ENCODE results near the gene CMTM2. TPM values are rescaled to one million over a fixed set of nuclear protein-coding genes. Genes with fewer than 3 reads are reported as not detected.
"Not testable (repeated sequence)": the region's sequence is repeated elsewhere in the genome, so short reads cannot be mapped to it uniquely, and the experiment has no call there.

The CMTM2 gene
- total and polyA plus RNA-seq, 9 of the 15 experiments (the other 6 are each of a cell fraction or from before 2014, with no cell fraction given) = not detected

DNA sequence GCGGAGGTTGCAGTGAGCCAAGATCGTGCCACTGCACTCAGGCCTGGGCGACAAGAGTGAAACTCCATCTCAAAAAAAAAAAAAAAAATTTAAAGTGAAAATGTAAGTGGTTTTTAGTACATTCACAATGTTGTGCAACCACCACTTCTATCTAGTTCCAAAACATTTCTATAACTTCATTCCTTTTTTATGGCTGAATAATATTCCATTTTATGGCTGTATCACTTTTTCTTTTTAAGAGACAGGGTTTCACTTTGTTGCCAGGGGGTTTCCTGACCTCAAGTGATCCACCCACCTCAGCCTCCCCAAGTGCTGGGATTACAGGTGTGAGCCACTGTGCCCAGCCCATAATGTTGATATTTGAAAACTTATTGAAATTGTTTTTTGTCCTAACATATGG is 13.6 kb downstream of the CMTM2 start (continued):
- TF ChIP-seq, protein P1, sequence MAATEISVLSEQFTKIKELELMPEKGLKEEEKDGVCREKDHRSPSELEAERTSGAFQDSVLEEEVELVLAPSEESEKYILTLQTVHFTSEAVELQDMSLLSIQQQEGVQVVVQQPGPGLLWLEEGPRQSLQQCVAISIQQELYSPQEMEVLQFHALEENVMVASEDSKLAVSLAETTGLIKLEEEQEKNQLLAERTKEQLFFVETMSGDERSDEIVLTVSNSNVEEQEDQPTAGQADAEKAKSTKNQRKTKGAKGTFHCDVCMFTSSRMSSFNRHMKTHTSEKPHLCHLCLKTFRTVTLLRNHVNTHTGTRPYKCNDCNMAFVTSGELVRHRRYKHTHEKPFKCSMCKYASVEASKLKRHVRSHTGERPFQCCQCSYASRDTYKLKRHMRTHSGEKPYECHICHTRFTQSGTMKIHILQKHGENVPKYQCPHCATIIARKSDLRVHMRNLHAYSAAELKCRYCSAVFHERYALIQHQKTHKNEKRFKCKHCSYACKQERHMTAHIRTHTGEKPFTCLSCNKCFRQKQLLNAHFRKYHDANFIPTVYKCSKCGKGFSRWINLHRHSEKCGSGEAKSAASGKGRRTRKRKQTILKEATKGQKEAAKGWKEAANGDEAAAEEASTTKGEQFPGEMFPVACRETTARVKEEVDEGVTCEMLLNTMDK (IDR thresholded peaks at IDR 0.05; ENCODE audit: borderline replicate concordance, insufficient read depth, low read depth, low read length, poor library complexity, severe bottlenecking) = no peak
- TF ChIP-seq BMI1 (IDR thresholded peaks at IDR 0.05; ENCODE audit: low read length) = no peak

DNA sequence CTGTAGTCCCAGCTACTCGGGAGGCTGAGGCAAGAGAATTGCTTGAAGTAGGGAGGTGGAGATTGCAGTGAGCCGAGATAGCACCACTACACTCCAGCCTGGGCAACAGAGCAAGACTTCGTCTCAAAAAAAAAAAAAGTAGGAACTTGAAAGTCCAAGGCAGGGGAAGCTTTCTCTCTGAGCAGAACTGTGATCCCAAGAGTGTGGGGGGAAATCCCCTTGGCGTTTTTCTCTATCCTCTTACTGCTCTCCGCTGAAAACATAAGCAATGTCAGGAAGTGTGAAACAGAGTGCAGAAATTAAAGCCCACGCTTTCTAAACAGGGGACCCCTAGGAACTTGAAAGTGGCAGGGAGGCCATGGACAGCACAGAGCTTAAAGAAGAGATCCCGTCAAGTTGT is 15.5 kb downstream of the CMTM2 start:
- ATAC-seq (no peak), FAIRE-seq (no peak), DNase-seq (ENCODE audit: extremely low read depth in 1 of 4, low spot score in 3 of 4) (no peak)
- no peak overlapping the region for H3K4me3 ChIP-seq
- intact Hi-C loops (cut with micrococcal nuclease) (no loop called here), in situ Hi-C loops (cut with MboI) (loop anchor here (5.0 kb wide), 1 partner anchor 187 kb away; no protein-coding TSS in a partner anchor)
- H3K9ac ChIP-seq (ENCODE audit: insufficient read depth in 1 of 2, low read depth in 2 of 2, low read length in 2 of 2) = no peak overlapping the region
- H2AFZ ChIP-seq (ENCODE audit: low read depth, low read length) = 0 out of 2 replicates have a peak overlapping the region, but pooled peaks have one; percentile 21
- H3K4me2 ChIP-seq (ENCODE audit: insufficient read depth, low read length) = no peak overlapping the region
- ChIA-PET CTCF (ENCODE audit: low intra/inter-chr PET ratio) (no interaction called here), POLR2A (no interaction called here)
- H4K20me1 ChIP-seq (replicated peaks; ENCODE audit: control insufficient read depth, insufficient read depth, low read length) = no peaks in the 10 kb centered on the region
- H3K79me2 ChIP-seq (ENCODE audit: control insufficient read depth, insufficient read depth, low read length) = no peaks in the 10 kb centered on the region
- TF ChIP-seq TARDBP (IDR thresholded peaks at IDR 0.05) = no peak
- no peak for TF ChIP-seq PHF20 (IDR thresholded peaks at IDR 0.05; ENCODE audit: partially characterized antibody)
- H3K9me1 ChIP-seq (ENCODE audit: control insufficient read depth, insufficient read depth, low read length) = no peaks in the 10 kb centered on the region
- BruUV-seq (replicated peaks) = no TSS peak
- H3K4me1 ChIP-seq (replicated peaks in 1 of 2; ENCODE audit: control insufficient read depth in 2 of 2, insufficient read depth in 2 of 2, low read length in 2 of 2) = no peaks in the 10 kb centered on the region
- H3K9me3 ChIP-seq (replicated peaks; ENCODE audit: control insufficient read depth, insufficient read depth, low read depth, low read length) = no peaks in the 10 kb centered on the region
- no peak overlapping the region for H3K27ac ChIP-seq (ENCODE audit: extremely low read depth, low read depth, low read length)
- H3K36me3 ChIP-seq (ENCODE audit: control insufficient read depth, insufficient read depth, low read length) = no peaks in the 10 kb centered on the region
- H3K27me3 ChIP-seq (ENCODE audit: control insufficient read depth in 2 of 2, insufficient read depth in 2 of 2, low read length in 2 of 2) = peaks cover 0 to 11% of the 10 kb centered on the region in 2 experiments; a peak in 1 of 5 replicates
- whole genome bisulfite sequencing (ENCODE audit: insufficient coverage, low coverage, missing lambda C conversion rate) = 2% methylated on average over 7 of the region's 7 CpGs

DNA sequence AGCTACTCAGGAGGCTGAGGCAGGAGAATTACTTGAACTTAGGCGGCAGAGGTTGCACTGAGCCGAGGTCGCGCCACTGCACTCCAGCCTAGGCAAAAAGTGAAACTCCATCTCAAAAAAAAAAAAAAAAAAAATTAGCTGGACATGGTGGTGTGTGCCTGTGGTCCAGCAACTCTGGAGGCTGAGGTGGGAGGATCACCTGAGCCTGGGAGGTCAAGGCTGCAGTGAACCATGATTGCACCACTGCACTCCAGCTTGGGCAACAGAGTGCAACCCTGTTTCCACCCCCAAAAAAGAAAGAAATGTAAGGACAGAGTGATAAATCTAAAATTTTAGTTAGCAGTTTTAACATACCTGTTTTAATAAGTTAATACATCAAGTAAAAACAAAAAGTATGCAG is 17.3 kb downstream of the CMTM2 start:
- H3K4me1 ChIP-seq (replicated peaks in 1 of 2; ENCODE audit: control insufficient read depth in 2 of 2, insufficient read depth in 2 of 2, low read length in 2 of 2); POLR2A ChIA-PET; H4K20me1 ChIP-seq (replicated peaks; ENCODE audit: control insufficient read depth, insufficient read depth, low read length); H2AFZ ChIP-seq (ENCODE audit: low read depth, low read length); H3K27ac ChIP-seq (ENCODE audit: extremely low read depth, low read depth, low read length); FAIRE-seq; in situ Hi-C loops (cut with MboI); CTCF ChIA-PET (ENCODE audit: low intra/inter-chr PET ratio); H3K9me1 ChIP-seq (ENCODE audit: control insufficient read depth, insufficient read depth, low read length); ATAC-seq; BruUV-seq (replicated peaks); intact Hi-C loops (cut with micrococcal nuclease); DNase-seq (ENCODE audit: extremely low read depth in 1 of 4, low spot score in 3 of 4); H3K9ac ChIP-seq (ENCODE audit: insufficient read depth in 1 of 2, low read depth in 2 of 2, low read length in 2 of 2); H3K9me3 ChIP-seq (replicated peaks; ENCODE audit: control insufficient read depth, insufficient read depth, low read depth, low read length); H3K79me2 ChIP-seq (ENCODE audit: control insufficient read depth, insufficient read depth, low read length); H3K4me3 ChIP-seq; H3K36me3 ChIP-seq (ENCODE audit: control insufficient read depth, insufficient read depth, low read length); H3K4me2 ChIP-seq (ENCODE audit: insufficient read depth, low read length): not testable (repeated sequence)
- peaks cover 0 to 11% of the 10 kb centered on the region in 2 experiments; a peak in 1 of 5 replicates for H3K27me3 ChIP-seq (ENCODE audit: control insufficient read depth in 2 of 2, insufficient read depth in 2 of 2, low read length in 2 of 2)
- WGBS (ENCODE audit: insufficient coverage, low coverage, missing lambda C conversion rate) = 41% methylated on average over 4 of the region's 4 CpGs

Measured in K562 (cell line).